Glutamatergic neuron (in vitro differentiated cells): ENCODE data around the gene ELF1. TPM values are rescaled to one million over a fixed set of nuclear protein-coding genes. Genes with fewer than 3 reads are reported as not detected.
A peak's percentile ranks its signal among the peaks of the same experiment; 100 is the strongest.
"Not testable (repeated sequence)": the region's sequence is repeated elsewhere in the genome, so short reads cannot be mapped to it uniquely, and the experiment has no call there.

Experiments
- DNase-seq: peaks from one replicate; pipeline ENCODE4 v3.0.0; 2022
- H3K27ac Mint-ChIP-seq: one replicate; pipeline ENCODE4 v1.8.0; 2020; ENCODE audit warnings: mild to moderate bottlenecking, mixed read lengths, inconsistent platforms; ENCODE audit not compliant: unreplicated experiment
- H3K27me3 Mint-ChIP-seq: one replicate; pipeline ENCODE4 v1.8.0; 2020; ENCODE audit warnings: mild to moderate bottlenecking, moderate library complexity, mixed read lengths, inconsistent platforms; ENCODE audit not compliant: unreplicated experiment
- H3K36me3 Mint-ChIP-seq: one replicate; pipeline ENCODE4 v1.8.0; 2020; ENCODE audit warnings: mild to moderate bottlenecking, mixed read lengths, inconsistent platforms; ENCODE audit not compliant: unreplicated experiment
- H3K4me1 Mint-ChIP-seq: one replicate; pipeline ENCODE4 v1.8.0; 2020; ENCODE audit warnings: mild to moderate bottlenecking, low read depth, mixed read lengths, inconsistent platforms; ENCODE audit not compliant: unreplicated experiment
- H3K4me3 Mint-ChIP-seq: one replicate; pipeline ENCODE4 v1.8.0; 2020; ENCODE audit warnings: mild to moderate bottlenecking, mixed read lengths, inconsistent platforms; ENCODE audit not compliant: unreplicated experiment
- H3K9me3 Mint-ChIP-seq: one replicate; pipeline ENCODE4 v1.8.0; 2020; ENCODE audit warnings: mild to moderate bottlenecking, moderate library complexity, mixed read lengths, inconsistent platforms; ENCODE audit not compliant: unreplicated experiment
- total RNA-seq: library from RNA; stranded (reverse); fragmentation: NEBNext Ultra II Directional; extraction: Animal tissue kit (Norgen Biotek cat#: 25700); gene quantifications from one replicate; pipeline ENCODE4 v1.2.1, GENCODE V29; 2021; ENCODE audit not compliant: unreplicated experiment
- TF ChIP-seq, protein P1 (sequence below): fragments of 200-600 bp; sonication (generic); IDR thresholded peaks from one replicate; pipeline ENCODE4 v1.5.0; 2021; ENCODE audit not compliant: partially characterized antibody, unreplicated experiment

The ELF1 gene
- total RNA-seq, 1 donor from 2014 or later = 9.8 TPM

DNA sequence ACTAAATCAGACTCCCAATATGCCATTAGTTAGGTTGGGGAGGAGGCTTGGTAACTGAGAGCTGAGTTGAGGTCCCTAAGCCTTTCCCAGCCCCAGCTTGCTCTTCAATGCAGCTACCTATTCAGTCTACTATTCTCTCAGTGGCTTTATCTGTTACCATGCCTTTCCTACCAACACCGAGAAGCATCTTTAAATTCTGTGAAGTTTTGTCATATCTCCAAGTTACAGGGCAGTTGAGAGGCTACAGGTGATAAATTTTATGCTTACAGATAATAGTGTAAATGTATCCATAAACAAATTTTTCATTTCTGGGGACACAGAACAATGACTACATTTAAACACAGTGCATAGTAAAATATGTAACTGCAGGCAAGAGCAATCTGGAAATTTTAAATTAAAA, 110.6 kb downstream of the ELF1 start:
- TF ChIP-seq, protein P1, sequence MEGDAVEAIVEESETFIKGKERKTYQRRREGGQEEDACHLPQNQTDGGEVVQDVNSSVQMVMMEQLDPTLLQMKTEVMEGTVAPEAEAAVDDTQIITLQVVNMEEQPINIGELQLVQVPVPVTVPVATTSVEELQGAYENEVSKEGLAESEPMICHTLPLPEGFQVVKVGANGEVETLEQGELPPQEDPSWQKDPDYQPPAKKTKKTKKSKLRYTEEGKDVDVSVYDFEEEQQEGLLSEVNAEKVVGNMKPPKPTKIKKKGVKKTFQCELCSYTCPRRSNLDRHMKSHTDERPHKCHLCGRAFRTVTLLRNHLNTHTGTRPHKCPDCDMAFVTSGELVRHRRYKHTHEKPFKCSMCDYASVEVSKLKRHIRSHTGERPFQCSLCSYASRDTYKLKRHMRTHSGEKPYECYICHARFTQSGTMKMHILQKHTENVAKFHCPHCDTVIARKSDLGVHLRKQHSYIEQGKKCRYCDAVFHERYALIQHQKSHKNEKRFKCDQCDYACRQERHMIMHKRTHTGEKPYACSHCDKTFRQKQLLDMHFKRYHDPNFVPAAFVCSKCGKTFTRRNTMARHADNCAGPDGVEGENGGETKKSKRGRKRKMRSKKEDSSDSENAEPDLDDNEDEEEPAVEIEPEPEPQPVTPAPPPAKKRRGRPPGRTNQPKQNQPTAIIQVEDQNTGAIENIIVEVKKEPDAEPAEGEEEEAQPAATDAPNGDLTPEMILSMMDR = no peak
- Mint-ChIP-seq H3K4me1 (no peaks in the 10 kb centered on the region), H3K4me3 (no peak overlapping the region), H3K9me3 (no peaks in the 10 kb centered on the region), H3K27ac (no peak overlapping the region), H3K36me3 (no peaks in the 10 kb centered on the region), H3K27me3 (no peaks in the 10 kb centered on the region)
- DNase-seq = no peak

DNA sequence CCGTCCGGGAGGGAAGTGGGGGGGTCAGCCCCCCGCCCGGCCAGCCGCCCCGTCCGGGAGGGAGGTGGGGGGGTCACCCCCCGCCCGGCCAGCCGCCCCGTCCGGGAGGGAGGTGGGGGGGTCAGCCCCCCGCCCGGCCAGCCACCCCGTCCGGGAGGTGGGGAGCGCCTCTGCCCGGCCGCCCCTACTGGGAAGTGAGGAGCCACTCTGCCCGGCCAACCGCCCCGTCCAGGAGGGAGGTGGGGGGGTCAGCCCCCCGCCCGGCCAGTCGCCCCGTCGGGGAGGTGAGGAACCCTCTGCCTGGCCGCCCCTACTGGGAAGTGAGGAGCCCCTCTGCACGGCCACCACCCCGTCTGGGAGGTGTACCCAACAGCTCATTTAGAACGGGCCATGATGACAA, 118.1 kb downstream of the ELF1 start:
- not testable (repeated sequence) for H3K4me3 Mint-ChIP-seq, H3K27ac Mint-ChIP-seq, H3K4me1 Mint-ChIP-seq, H3K36me3 Mint-ChIP-seq, H3K9me3 Mint-ChIP-seq, H3K27me3 Mint-ChIP-seq
- DNase-seq = peak; percentile 27

DNA sequence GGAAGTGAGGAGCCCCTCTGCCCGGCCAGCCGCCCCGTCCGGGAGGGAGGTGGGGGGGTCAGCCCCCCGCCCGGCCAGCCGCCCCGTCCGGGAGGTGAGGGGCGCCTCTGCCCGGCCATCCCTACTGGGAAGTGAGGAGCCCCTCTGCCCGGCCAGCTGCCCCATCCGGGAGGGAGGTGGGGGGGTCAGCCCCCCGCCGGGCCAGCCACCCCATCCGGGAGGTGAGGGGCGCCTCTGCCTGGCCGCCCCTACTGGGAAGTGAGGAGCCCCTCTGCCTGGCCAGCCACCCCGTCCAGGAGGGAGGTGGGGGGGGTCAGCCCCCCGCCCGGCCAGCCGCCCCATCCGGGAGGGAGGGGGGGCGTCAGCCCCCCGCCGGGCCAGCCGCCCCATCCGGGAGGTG, 118.5 kb downstream of the ELF1 start:
- not testable (repeated sequence) for H3K27ac Mint-ChIP-seq, H3K4me1 Mint-ChIP-seq, H3K4me3 Mint-ChIP-seq, DNase-seq, H3K9me3 Mint-ChIP-seq, H3K27me3 Mint-ChIP-seq, H3K36me3 Mint-ChIP-seq

DNA sequence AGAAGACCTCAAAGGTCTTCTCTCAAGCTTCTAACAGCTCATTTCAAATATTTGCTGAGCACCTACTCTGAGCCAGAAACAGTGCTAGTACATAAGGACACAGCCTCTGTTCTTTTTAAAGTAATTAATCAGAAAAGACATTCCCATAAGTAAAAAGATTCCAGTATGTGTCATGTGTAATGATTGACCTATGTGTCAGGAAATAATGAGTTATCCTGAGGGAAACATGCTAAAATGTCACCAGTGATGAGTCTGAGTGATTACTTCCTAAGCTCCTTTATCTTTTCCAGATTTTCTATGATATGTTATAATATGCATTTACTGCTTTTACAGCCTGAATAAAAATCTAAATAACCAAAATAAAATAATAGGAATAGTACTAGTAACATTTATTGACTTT, 122.1 kb downstream of the ELF1 start:
- no peak overlapping the region for H3K4me3 Mint-ChIP-seq
- H3K4me1 Mint-ChIP-seq = no peaks in the 10 kb centered on the region

DNA sequence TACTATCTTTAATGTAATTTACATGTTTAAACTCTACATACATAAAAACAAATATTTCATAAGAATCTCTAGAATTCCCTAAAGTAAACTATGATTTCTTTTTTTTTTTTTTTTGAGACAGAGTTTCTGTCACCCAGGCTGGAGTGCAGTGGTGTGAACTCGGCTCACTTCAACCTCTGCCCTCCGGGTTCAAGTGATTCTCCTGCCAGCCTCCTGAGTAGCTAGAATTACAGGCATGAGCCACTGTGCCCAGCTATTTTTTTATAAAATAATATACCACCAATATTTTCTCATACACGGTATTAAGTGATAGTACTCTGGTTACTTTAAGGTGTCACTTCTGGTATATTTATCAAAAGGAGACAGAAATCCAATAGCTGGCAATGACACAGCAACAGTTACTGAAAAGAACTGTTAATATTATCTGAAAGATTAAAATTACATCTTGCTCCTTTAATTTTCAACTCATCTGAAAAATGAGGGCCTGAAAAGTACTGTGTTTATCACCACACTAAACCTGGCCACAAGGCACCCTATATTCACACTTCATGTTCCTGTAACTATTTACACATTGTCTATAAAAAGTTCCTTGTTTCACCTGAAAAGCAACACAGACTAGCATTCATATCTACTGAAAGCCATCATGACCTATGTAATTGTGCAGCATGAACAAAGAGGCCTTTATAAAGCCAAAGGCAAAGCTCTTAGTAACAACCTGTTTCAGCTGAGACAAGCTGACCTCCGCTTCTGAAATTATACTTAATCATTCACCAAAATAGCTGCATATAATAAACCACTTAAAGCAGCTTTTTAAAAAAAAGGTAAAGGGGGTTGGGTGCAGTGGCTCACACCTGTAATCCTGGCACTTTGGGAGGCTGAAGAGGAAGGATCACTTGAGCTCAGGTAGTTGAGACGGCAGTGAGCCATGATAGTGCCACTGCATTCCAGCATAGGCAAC, 123.6 kb downstream of the ELF1 start:
- Mint-ChIP-seq H3K4me3 (no peak overlapping the region), H3K27ac (no peak overlapping the region), H3K27me3 (no peaks in the 10 kb centered on the region), H3K36me3 (no peaks in the 10 kb centered on the region), H3K4me1 (no peaks in the 10 kb centered on the region), H3K9me3 (peaks cover 1% of the 10 kb centered on the region)
- no peak for DNase-seq
- TF ChIP-seq, protein P1 = no peak

More for the DNA sequence above, 122.1 kb downstream of the ELF1 start:
- TF ChIP-seq, protein P1 = no peak
- DNase-seq = no peak
- H3K27me3 Mint-ChIP-seq = no peaks in the 10 kb centered on the region
- H3K27ac Mint-ChIP-seq = no peak overlapping the region
- no peaks in the 10 kb centered on the region for H3K36me3 Mint-ChIP-seq
- H3K9me3 Mint-ChIP-seq = peaks cover 1% of the 10 kb centered on the region

DNA sequence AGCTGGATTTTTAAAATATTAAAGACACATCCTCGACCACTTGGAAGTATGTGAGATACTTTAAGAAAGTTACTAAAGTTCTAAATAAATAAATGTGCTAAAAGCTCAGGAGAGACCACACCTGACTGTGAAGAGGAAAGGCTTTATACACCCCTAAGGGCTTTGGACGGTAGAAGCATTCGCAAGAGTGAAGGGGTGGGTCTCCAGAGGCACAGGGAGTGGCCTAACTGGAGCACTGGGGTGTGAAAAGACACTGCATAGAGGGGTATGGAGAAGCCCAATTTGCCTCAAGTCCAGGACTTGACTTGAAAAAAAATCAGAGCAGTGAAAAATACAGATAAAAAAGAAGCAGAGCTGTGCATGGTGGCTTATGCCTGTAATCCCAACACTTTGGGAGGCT, 125.5 kb downstream of the ELF1 start:
- H3K27ac Mint-ChIP-seq, H3K27me3 Mint-ChIP-seq, H3K36me3 Mint-ChIP-seq, H3K4me1 Mint-ChIP-seq, H3K9me3 Mint-ChIP-seq, DNase-seq, H3K4me3 Mint-ChIP-seq: not testable (repeated sequence)
